Activated CD4-positive, alpha-beta T cell treated with anti-CD3 and anti-CD28 coated beads, Interleukin-2, amount 10 ng/mL, durations not matched to agents 7 days and 5 days (primary cell): ENCODE data around the gene CCNH. TPM values are rescaled to one million over a fixed set of nuclear protein-coding genes. Genes with fewer than 3 reads are reported as not detected.

Experiments
- CTCF ChIA-PET: fragments of 350-600 bp; sonication (Branson Sonifier 250); formaldehyde crosslinking; loops from one replicate; lab custom pipeline; 2021; ENCODE audit warnings: antibody characterized with exemption; lab: Charles Lee
- POLR2A ChIA-PET: fragments of 350-600 bp; sonication (Branson Sonifier 250); formaldehyde crosslinking; loops from one replicate; lab custom pipeline; 2021; ENCODE audit warnings: antibody characterized with exemption; lab: Charles Lee
- DNase-seq: peaks from one replicate; pipeline ENCODE4 v3.0.0-alpha.2; 2020
- H3K27ac Mint-ChIP-seq: one replicate; pipeline ENCODE4 v1.8.0; 2021; ENCODE audit warnings: mild to moderate bottlenecking, moderate library complexity, mixed read lengths
- H3K27me3 Mint-ChIP-seq: one replicate; pipeline ENCODE4 v1.8.0; 2021; ENCODE audit warnings: mixed read lengths
- H3K36me3 Mint-ChIP-seq: one replicate; pipeline ENCODE4 v1.8.0; 2021; ENCODE audit warnings: low read depth, mixed read lengths
- H3K4me1 Mint-ChIP-seq: one replicate; pipeline ENCODE4 v1.8.0; 2021; ENCODE audit warnings: mixed read lengths
- H3K4me3 Mint-ChIP-seq: one replicate; pipeline ENCODE4 v1.8.0; 2021; ENCODE audit warnings: mild to moderate bottlenecking, moderate library complexity, mixed read lengths
- H3K9me3 Mint-ChIP-seq: one replicate; pipeline ENCODE4 v1.8.0; 2021; ENCODE audit warnings: mixed read lengths
- total RNA-seq, 2 experiments: library from RNA; stranded (reverse); gene quantifications; one replicate each; pipeline ENCODE4 v1.2.3, GENCODE V29; 2021

CCNH gene
- total RNA-seq, 2 experiments from 2014 or later: 43.1 to 57.6 TPM

DNA sequence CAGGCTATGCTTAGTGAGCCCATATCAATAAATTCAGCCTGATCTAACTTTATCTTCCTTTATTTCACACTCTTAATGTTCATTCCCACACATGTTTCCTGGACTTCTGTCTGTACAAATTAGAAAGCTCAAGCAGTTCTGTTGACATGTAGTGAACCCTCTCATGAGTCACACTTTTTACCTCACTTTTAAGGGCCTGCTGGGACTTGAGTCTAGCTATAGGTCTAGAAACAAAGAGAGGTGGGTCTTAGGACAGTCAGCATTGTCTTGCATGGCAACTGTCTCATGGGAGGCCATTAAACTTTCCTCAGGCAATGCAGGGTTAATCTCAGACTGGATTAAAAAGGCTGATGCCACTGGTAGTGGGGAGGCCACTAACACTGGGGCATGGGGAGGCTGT, 8.6 kb upstream of the CCNH start:
- Mint-ChIP-seq H3K27me3 (no peaks in the 10 kb centered on the region), H3K9me3 (no peaks in the 10 kb centered on the region), H3K36me3 (no peaks in the 10 kb centered on the region), H3K4me3 (no peak overlapping the region), H3K4me1 (no peaks in the 10 kb centered on the region), H3K27ac (no peak overlapping the region)
- POLR2A ChIA-PET: no interaction called here
- CTCF ChIA-PET: no interaction called here
- no peak for DNase-seq

- CTCF ChIA-PET: no interaction called here
- Mint-ChIP-seq H3K27ac (no peak overlapping the region), H3K36me3 (no peaks in the 10 kb centered on the region), H3K4me1 (no peaks in the 10 kb centered on the region), H3K27me3 (no peaks in the 10 kb centered on the region), H3K9me3 (no peaks in the 10 kb centered on the region), H3K4me3 (no peak overlapping the region)
- no peak for DNase-seq
- POLR2A ChIA-PET: no interaction called here
Observed at GRCh38 chr5:87418506-87418905, 5.8 kb upstream of the CCNH start.

DNA sequence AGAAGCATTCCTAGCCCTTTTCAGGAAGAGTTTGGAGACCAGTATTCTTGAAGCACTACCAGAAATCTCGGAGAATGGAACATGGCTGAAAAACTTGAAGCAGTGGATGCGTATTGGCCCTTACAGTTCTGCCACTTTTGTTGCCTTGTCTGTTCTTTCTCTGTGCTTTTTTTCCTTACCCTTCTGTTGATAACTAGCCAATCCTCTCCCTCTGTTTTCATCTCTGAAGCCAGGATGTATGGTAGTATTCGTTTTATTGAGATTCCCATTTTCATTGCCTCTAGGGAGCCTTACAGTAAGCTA, 564 bp upstream of the CCNH start:
- H3K27ac Mint-ChIP-seq: peak overlapping the region; percentile 93
- peak overlapping the region; percentile 88 for H3K4me3 Mint-ChIP-seq
- H3K9me3 Mint-ChIP-seq: no peaks in the 10 kb centered on the region
- H3K4me1 Mint-ChIP-seq: peaks cover 34% of the 10 kb centered on the region
- H3K27me3 Mint-ChIP-seq: no peaks in the 10 kb centered on the region
- peak; percentile 6 for DNase-seq
- H3K36me3 Mint-ChIP-seq: peaks cover 26% of the 10 kb centered on the region
- ChIA-PET POLR2A (no interaction called here), CTCF (interaction anchor here (0.6 to 1.0 kb wide), 2 partner anchors 13 to 1333 kb away, joined by 4 to 6 read pairs; no protein-coding TSS in a partner anchor)

GRCh38 chr5:87411973-87412629, 629 bp downstream of the CCNH start:
- peak; percentile 51 for DNase-seq
- ChIA-PET POLR2A (interaction anchor here (0.6 kb wide), 1 partner anchor 330 kb away, joined by 3 read pairs; no protein-coding TSS in a partner anchor), CTCF (interaction anchor here (1.0 to 1.7 kb wide), 2 partner anchors 12 kb away, joined by 6 to 9 read pairs; no protein-coding TSS in a partner anchor)
- peak overlapping the region; percentile 88 for H3K4me3 Mint-ChIP-seq
- peaks cover 44% of the 10 kb centered on the region for H3K4me1 Mint-ChIP-seq
- no peaks in the 10 kb centered on the region for H3K9me3 Mint-ChIP-seq
- peak overlapping the region; percentile 93 for H3K27ac Mint-ChIP-seq
- H3K27me3 Mint-ChIP-seq: no peaks in the 10 kb centered on the region
- H3K36me3 Mint-ChIP-seq: peaks cover 36% of the 10 kb centered on the region

DNA sequence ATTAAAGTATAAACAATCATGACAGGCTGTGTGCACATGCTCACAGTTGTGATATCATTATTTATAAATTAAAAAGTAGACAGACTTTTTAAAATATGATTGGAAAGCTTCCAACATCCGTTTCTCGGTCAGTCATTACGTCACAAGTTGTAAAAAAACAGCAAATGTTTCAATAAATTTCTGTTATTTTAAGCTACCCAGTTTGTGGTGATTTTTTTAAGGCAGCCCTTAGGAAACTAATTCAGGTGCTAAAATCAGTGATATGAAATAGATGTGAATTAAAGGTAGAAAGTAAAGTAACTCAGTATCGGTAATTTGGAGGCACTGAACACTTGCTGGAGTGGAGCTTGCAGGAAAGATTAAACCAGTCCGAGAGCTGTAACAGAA, 1.2 kb downstream of the CCNH start:
- CTCF ChIA-PET: interaction anchor here (1.7 kb wide), 1 partner anchor 11 kb away, joined by 9 read pairs; no protein-coding TSS in a partner anchor
- H3K4me3 Mint-ChIP-seq: peak overlapping the region; percentile 88
- H3K36me3 Mint-ChIP-seq: peaks cover 42% of the 10 kb centered on the region
- no peaks in the 10 kb centered on the region for H3K9me3 Mint-ChIP-seq
- POLR2A ChIA-PET: interaction anchor here (0.6 kb wide), 1 partner anchor 330 kb away, joined by 3 read pairs; no protein-coding TSS in a partner anchor
- no peak for DNase-seq
- H3K27ac Mint-ChIP-seq: peak overlapping the region; percentile 93
- no peaks in the 10 kb centered on the region for H3K27me3 Mint-ChIP-seq
- peaks cover 50% of the 10 kb centered on the region for H3K4me1 Mint-ChIP-seq

DNA sequence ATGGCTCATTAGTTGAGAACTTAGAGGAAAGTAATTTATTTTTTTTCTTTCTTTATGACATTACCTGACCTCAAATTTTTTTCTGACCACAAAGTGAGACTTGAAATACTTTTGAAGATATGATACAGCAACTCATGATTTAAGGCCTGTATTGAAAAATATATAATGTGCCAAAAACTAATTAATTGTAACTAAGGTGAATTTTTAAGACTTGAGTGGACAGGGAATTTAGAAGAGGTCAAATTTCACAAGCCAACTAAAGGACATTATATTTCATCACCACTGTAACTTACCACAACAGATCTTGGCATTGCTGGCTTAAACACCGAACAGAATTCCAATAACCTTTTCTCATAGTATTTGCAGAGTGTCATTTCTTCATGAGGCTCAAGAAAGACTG, 1.8 kb downstream of the CCNH start:
- peak overlapping the region; percentile 65 for H3K4me3 Mint-ChIP-seq
- H3K27ac Mint-ChIP-seq: peak overlapping the region; percentile 74
- no peaks in the 10 kb centered on the region for H3K27me3 Mint-ChIP-seq
- ChIA-PET CTCF (interaction anchor here (1.7 kb wide), 1 partner anchor 11 kb away, joined by 9 read pairs; no protein-coding TSS in a partner anchor), POLR2A (interaction anchor here (0.6 kb wide), 1 partner anchor 377 kb away, joined by 3 read pairs; no protein-coding TSS in a partner anchor)
- no peak for DNase-seq
- H3K36me3 Mint-ChIP-seq: peaks cover 48% of the 10 kb centered on the region
- H3K9me3 Mint-ChIP-seq: no peaks in the 10 kb centered on the region
- peaks cover 56% of the 10 kb centered on the region for H3K4me1 Mint-ChIP-seq

- H3K4me1 Mint-ChIP-seq: peaks cover 67% of the 10 kb centered on the region
- H3K27ac Mint-ChIP-seq: no peak overlapping the region
- no peak for DNase-seq
- ChIA-PET POLR2A (no interaction called here), CTCF (interaction anchor here (1.0 kb wide), 1 partner anchor 11 kb away, joined by 3 read pairs; no protein-coding TSS in a partner anchor)
- H3K36me3 Mint-ChIP-seq: peaks cover 71% of the 10 kb centered on the region
- no peak overlapping the region for H3K4me3 Mint-ChIP-seq
- H3K9me3 Mint-ChIP-seq: no peaks in the 10 kb centered on the region
- no peaks in the 10 kb centered on the region for H3K27me3 Mint-ChIP-seq
Observed at GRCh38 chr5:87408204-87408603, 4.5 kb downstream of the CCNH start.

DNA sequence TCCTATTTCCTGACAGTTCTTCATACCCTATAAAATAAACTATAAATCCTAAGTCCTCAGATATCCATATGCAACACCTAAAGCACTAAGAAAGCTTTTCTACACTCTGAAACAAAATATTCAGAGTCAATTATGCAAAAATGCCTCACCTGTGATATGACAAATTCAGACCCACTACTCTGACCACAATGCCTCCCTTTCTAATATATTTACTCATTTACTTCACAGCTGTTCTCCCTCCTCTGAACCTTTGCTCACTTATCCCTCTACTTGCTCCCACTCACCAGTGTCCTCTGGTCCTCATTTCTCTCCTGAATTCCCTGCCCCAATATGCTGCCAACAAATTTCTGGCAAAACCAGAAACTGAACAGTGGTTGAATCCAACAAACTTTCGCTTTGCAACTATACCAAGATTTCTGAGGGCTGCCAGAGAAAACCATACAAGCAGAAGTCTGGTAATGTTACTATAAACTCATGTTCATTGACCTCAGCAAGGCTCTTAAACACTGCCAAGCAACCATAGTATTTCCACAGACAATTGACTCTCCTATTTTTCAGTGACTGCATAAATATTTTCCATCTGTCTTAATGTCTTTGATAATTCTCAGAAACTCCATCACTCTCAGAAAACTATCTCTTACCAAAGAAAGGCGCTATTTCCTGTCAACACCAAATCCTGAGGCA, 7.1 kb downstream of the CCNH start:
- Mint-ChIP-seq H3K4me3 (no peak overlapping the region), H3K9me3 (no peaks in the 10 kb centered on the region), H3K4me1 (peaks cover 54% of the 10 kb centered on the region), H3K27me3 (no peaks in the 10 kb centered on the region), H3K27ac (peak overlapping the region; percentile 31), H3K36me3 (peaks cover 78% of the 10 kb centered on the region)
- ChIA-PET CTCF (interaction anchor here (0.6 kb wide), 1 partner anchor 521 kb away, joined by 3 read pairs; no protein-coding TSS in a partner anchor), POLR2A (no interaction called here)
- DNase-seq: no peak

- ChIA-PET CTCF (no interaction called here), POLR2A (no interaction called here)
- Mint-ChIP-seq H3K36me3 (peaks cover 77% of the 10 kb centered on the region), H3K27me3 (no peaks in the 10 kb centered on the region), H3K4me1 (peaks cover 57% of the 10 kb centered on the region), H3K4me3 (no peak overlapping the region), H3K9me3 (no peaks in the 10 kb centered on the region), H3K27ac (no peak overlapping the region)
- no peak for DNase-seq
Observed at GRCh38 chr5:87404359-87404758, 8.4 kb downstream of the CCNH start.

GRCh38 chr5:87403899-87404298, 8.8 kb downstream of the CCNH start:
- ChIA-PET POLR2A (no interaction called here), CTCF (interaction anchor here (1.6 kb wide), 1 partner anchor 33 kb away, joined by 3 read pairs; no protein-coding TSS in a partner anchor)
- Mint-ChIP-seq H3K27ac (no peak overlapping the region), H3K36me3 (peaks cover 75% of the 10 kb centered on the region), H3K9me3 (no peaks in the 10 kb centered on the region), H3K4me1 (peaks cover 56% of the 10 kb centered on the region), H3K4me3 (no peak overlapping the region), H3K27me3 (no peaks in the 10 kb centered on the region)
- no peak for DNase-seq

DNA sequence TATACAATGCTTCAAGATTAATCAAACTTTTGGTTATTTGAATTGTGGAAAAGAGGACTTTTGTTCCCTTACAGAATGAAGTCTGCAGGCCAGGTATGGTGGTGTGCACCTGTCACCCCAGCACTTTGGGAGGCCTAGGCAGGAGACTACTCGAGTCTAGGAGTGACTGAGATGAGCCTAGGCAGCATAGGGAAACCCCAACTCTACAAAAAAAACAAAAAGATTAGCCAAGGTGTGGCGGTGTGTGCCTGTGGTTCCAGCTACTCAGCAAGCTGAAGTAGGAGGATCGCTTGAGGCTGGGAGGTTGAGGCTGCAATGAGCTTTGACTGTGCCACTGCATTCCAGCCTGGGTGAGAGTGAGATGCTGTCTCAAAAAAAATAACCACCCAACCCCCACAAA, 9.3 kb downstream of the CCNH start:
- ChIA-PET CTCF (interaction anchor here (1.6 kb wide), 1 partner anchor 32 kb away, joined by 3 read pairs; no protein-coding TSS in a partner anchor), POLR2A (no interaction called here)
- Mint-ChIP-seq H3K4me1 (peaks cover 53% of the 10 kb centered on the region), H3K36me3 (peaks cover 74% of the 10 kb centered on the region), H3K9me3 (no peaks in the 10 kb centered on the region), H3K27ac (no peak overlapping the region), H3K4me3 (no peak overlapping the region), H3K27me3 (no peaks in the 10 kb centered on the region)
- no peak for DNase-seq

GRCh38 chr5:87401626-87402025, 11.1 kb downstream of the CCNH start:
- DNase-seq: no peak
- CTCF ChIA-PET: interaction anchor here (0.6 kb wide), 1 partner anchor 26 kb away, joined by 3 read pairs; no protein-coding TSS in a partner anchor
- no peaks in the 10 kb centered on the region for H3K9me3 Mint-ChIP-seq
- POLR2A ChIA-PET: no interaction called here
- H3K4me3 Mint-ChIP-seq: no peak overlapping the region
- peaks cover 40% of the 10 kb centered on the region for H3K4me1 Mint-ChIP-seq
- no peak overlapping the region for H3K27ac Mint-ChIP-seq
- H3K27me3 Mint-ChIP-seq: no peaks in the 10 kb centered on the region
- peaks cover 73% of the 10 kb centered on the region for H3K36me3 Mint-ChIP-seq
